DND-41 (cell line): ENCODE results near the gene NDUFA13.

Source experiments
- ATAC-seq: fragments of 200-7000 bp; cut with Tn5 transposase; 3 replicates; pipeline ENCODE4 v1.9.1; 2021; ENCODE audit warnings: low read depth; ENCODE audit not compliant: insufficient read depth
- DNase-seq: peaks from one replicate; pipeline ENCODE4 v3.0.0-alpha.2; 2020
- H2AFZ ChIP-seq: 2 replicates; pipeline ENCODE4 v1.6.0; 2012; ENCODE audit warnings: low read depth, low read length
- H3K27ac ChIP-seq: 2 replicates; pipeline ENCODE4 v1.5.1; 2012; ENCODE audit warnings: low read length, inconsistent platforms
- H3K27me3 ChIP-seq: fragments of 200-600 bp; sonication (generic); 2 replicates; pipeline ENCODE4 v1.6.0; 2012; ENCODE audit warnings: low read length, mild to moderate bottlenecking, inconsistent platforms; ENCODE audit not compliant: insufficient read depth, poor library complexity
- H3K36me3 ChIP-seq: 2 replicates; pipeline ENCODE4 v1.5.1; 2012; ENCODE audit warnings: low read length, inconsistent platforms; ENCODE audit not compliant: insufficient read depth
- H3K4me1 ChIP-seq: 2 replicates; pipeline ENCODE4 v1.5.1; 2012; ENCODE audit warnings: mild to moderate bottlenecking, low read length; ENCODE audit not compliant: insufficient read depth
- H3K4me2 ChIP-seq: 2 replicates; pipeline ENCODE4 v1.6.0; 2012; ENCODE audit warnings: mild to moderate bottlenecking, moderate library complexity, low read length, inconsistent platforms; ENCODE audit not compliant: insufficient read depth
- H3K4me3 ChIP-seq, 2 experiments: fragments of 200-600 bp in 1 of 2; shearing (Covaris generic) in 1 of 2; 2 replicates each; pipeline ENCODE4 v1.5.1; 2012 to 2016; ENCODE audit warnings: inconsistent platforms in 2 of 2, low read length in 2 of 2, mild to moderate bottlenecking in 2 of 2, low read depth in 1 of 2, moderate library complexity in 1 of 2
- H3K79me2 ChIP-seq: 2 replicates; pipeline ENCODE4 v1.6.0; 2012; ENCODE audit warnings: low read length, inconsistent platforms; ENCODE audit not compliant: insufficient read depth
- H3K9ac ChIP-seq: 2 replicates; pipeline ENCODE4 v1.6.0; 2012; ENCODE audit warnings: low read depth, mild to moderate bottlenecking, inconsistent platforms, low read length, moderate library complexity
- H3K9me3 ChIP-seq: 2 replicates; pipeline ENCODE4 v1.5.1; 2012; ENCODE audit warnings: low read length, moderate library complexity, mild to moderate bottlenecking, inconsistent platforms; ENCODE audit not compliant: insufficient read depth, severe bottlenecking
- H4K20me1 ChIP-seq: 2 replicates; pipeline ENCODE4 v1.6.0; 2012; ENCODE audit warnings: low read length; ENCODE audit not compliant: insufficient read depth
- CTCF ChIP-seq: IDR thresholded peaks from 2 replicates; pipeline ENCODE4 v1.5.1; 2012; ENCODE audit warnings: borderline replicate concordance, low read length, moderate library complexity, mild to moderate bottlenecking; ENCODE audit not compliant: poor library complexity, severe bottlenecking; ENCODE audit errors: extremely low read depth
- EZH2 ChIP-seq: IDR thresholded peaks from 3 replicates; pipeline ENCODE4 v1.6.1; 2012; ENCODE audit warnings: borderline replicate concordance, low read depth, mild to moderate bottlenecking, moderate library complexity, low read length, inconsistent platforms; ENCODE audit not compliant: severe bottlenecking

Gene NDUFA13

GRCh38 chr19:19492026-19492610 is 23.9 kb upstream of the NDUFA13 start:
- no peak overlapping the region for H2AFZ ChIP-seq
- H3K36me3 ChIP-seq: peaks cover 73% of the 10 kb centered on the region
- H3K9ac ChIP-seq: no peak overlapping the region
- H3K4me1 ChIP-seq: peaks cover 22% of the 10 kb centered on the region
- no peak for ATAC-seq
- H3K4me2 ChIP-seq: no peak overlapping the region
- no peak for TF ChIP-seq EZH2
- TF ChIP-seq CTCF: no peak
- H3K79me2 ChIP-seq: peaks cover 73% of the 10 kb centered on the region
- no peaks in the 10 kb centered on the region for H3K9me3 ChIP-seq
- no peaks in the 10 kb centered on the region for H3K27me3 ChIP-seq
- H4K20me1 ChIP-seq: peaks cover 79% of the 10 kb centered on the region
- no peak for DNase-seq
- no peak overlapping the region for H3K27ac ChIP-seq
- no peak overlapping the region for H3K4me3 ChIP-seq

GRCh38 chr19:19493841-19494546 is 22.0 kb upstream of the NDUFA13 start:
- H3K79me2 ChIP-seq: peaks cover 67% of the 10 kb centered on the region
- no peak overlapping the region for H3K9ac ChIP-seq
- no peak overlapping the region for H3K27ac ChIP-seq
- peaks cover 78% of the 10 kb centered on the region for H4K20me1 ChIP-seq
- H3K4me2 ChIP-seq: no peak overlapping the region
- H3K27me3 ChIP-seq: no peaks in the 10 kb centered on the region
- no peak for TF ChIP-seq CTCF
- no peak for TF ChIP-seq EZH2
- no peak overlapping the region for H3K4me3 ChIP-seq
- H2AFZ ChIP-seq: no peak overlapping the region
- ATAC-seq: no peak
- H3K36me3 ChIP-seq: peaks cover 84% of the 10 kb centered on the region
- H3K4me1 ChIP-seq: peaks cover 5% of the 10 kb centered on the region
- DNase-seq: no peak
- H3K9me3 ChIP-seq: no peaks in the 10 kb centered on the region

DNA sequence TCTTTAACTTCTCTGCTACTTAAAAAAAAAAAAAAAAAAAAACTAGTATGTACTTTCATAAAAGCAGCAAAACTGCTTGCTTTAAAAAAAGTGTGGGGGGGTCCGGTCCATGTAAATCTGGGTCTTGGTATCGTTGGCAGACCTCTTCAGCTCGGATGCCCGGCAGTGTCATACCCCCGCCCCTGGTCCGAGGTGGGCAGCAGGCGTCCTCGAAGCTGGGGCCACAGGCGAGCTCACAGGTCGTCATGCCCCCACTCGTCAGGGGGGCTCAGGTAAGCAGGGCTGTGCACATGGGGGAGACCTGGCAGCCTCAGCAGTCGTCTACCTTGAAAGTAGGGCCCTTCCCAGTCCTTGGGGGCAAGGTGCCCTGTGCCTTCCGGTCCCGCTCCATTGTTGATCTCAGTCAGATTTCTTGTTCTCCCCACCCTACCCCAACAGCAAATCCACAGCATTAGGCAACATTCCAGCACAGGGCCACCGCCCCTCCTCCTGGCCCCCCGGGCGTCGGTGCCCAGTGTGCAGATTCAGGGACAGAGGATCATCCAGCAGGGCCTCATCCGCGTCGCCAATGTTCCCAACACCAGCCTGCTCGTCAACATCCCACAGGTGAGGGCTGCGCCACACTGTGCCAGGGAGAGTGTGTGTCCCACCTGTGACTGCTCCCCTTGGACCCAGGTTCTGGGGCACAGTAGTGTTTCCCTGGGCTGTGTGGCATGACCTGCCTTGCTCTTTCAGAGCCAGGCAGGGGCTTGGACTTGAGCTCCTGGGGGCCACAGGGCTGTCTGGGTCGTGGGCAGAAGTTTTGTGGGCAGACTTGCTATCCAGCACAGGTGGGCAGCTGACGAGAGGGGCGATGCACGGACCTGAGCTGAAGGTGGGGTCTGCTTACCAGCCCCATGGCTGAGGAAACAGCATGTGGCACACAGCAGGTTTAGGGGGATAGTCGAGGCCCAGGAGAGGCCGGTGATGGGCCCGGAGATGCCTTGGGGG is 20.1 kb upstream of the NDUFA13 start:
- Histone ChIP-seq H3K4me2 (no peak overlapping the region), H3K79me2 (peaks cover 48% of the 10 kb centered on the region), H3K9ac (no peak overlapping the region), H4K20me1 (peaks cover 80% of the 10 kb centered on the region), H3K36me3 (peaks cover 97% of the 10 kb centered on the region), H3K9me3 (no peaks in the 10 kb centered on the region), H3K27me3 (no peaks in the 10 kb centered on the region), H2AFZ (no peak overlapping the region), H3K4me1 (no peaks in the 10 kb centered on the region), H3K4me3 (no peak overlapping the region), H3K27ac (no peak overlapping the region)
- DNase-seq (no peak), ATAC-seq (no peak)
- TF ChIP-seq CTCF: no peak
- no peak for TF ChIP-seq EZH2
